G401.6 (cell line): ENCODE results near the gene MEA1.

Experiments
- FAIRE-seq: peaks from 2 replicates; lab custom pipeline; 2012; peaks lifted over from hg19 to GRCh38; lab: Jason Lieb, UNC

MEA1 gene

DNA sequence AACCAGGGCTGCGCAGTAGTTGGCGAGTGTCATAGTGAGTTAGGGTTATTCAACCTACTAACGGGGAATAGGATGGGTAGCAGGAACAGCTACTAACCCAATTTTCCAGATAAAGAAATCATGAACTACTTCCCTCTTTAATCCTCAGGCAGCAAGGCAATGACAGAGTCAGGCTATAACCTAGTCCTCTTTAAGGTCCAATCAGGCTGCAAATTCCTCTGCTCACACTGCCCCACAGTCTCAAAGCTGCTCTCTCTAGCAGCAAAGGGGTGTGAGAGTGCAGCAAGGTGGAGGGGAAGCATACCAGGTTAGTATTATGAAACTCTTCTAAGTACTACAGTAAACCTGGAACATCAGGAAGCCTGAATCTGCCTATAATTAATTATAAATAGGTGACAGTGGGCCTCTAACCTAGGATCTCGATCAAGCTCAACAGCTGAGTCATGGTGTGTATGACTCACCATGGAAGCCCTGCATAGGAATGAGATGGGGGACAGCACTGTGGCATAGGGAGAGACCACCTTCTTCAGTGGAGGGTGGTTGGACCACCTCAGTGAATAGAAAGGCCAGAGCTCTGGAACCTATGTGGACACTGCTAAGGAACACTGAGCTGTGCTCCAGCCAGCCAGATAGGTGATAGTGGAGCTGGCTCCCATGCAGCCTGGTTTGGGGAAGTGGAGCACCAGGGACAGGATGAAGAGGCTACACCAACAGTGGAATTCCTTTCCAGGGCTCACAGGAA is 42.7 kb downstream of the MEA1 start:
- no peak for FAIRE-seq

DNA sequence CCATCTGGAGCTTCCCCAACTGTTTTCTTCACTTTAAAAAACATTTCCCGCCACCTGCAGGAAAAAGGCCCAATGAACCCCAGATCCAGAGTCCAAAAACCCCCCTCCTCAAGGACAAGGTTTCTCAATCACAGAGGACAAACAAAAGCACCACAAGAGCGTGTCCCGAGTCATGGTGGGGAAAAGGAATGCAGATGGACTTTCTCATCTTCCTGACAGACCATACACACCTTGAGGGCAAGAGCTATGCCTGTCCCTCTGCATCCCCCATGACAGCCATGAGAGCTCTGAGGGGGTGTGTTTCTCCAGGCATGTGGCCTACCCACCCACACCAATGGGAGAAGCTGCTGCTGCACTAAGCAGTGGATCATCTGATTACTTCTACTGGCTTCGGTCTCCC is 43.8 kb downstream of the MEA1 start:
- FAIRE-seq, result no peak

DNA sequence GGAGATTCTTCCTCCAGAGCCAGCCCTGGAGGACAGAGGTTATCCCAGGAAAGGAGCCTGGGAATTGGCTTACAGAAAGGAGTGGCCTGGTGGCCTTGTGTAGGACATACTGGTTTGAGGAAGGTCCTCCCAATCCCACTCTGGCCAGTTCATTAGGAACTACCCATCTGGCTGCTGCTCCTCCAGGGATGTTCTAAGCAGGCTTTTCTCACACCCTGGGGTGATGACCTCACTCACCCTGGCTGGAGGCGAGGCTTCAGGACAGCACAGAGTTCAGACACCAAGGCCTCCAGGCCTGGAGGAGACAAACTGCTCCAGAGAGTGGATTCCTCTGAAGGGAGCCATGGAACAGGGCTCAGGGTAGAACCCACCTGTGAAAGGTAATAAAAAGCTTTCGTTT is 44.3 kb downstream of the MEA1 start:
- FAIRE-seq, result no peak

DNA sequence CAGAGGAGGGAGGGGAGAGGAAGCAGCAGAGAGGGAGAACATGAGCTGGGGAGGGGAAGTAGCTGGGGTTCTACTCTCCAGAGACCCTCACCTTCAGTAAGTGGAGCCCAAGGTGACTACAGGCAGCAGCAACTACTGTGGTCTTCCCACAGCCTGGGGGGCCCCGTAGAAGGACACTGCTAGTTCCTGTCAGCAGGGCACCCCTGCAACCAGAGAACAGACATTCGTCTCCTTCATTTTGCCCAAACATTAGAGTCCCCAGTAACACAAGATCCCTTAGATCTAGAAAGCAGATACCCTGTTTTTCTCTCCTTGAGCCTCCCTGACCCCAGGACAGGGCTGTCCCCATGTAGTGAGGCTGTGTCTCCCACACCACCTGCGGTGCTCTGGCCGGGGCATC is 45.0 kb downstream of the MEA1 start:
- no peak for FAIRE-seq

DNA sequence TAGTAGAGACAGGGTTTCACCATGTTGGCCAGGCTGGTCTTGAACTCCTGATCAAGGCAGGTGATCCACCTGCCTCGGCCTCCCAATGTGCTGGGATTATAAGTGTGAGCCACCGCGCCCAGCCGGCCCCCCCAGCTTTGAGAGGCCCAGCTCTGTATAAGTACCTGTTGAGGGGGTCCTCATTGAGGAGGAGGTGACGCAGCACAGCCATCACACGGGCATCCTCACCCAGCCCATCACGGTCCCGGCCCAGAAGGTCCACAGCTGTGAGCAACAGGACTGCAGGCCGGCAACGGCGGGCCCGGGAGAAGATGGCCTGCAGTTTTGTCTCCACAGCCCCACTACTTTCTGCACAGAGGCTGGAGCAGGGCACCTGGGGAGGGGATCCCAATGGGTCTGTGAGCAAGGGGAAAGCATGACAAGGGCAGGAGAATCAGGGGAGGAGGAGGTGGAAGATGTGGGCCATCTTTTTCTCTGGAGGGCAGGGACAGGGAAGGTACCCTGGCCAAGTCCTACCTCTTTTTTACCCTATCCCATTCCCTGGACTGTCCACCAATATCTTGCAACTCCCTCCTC is 45.5 kb downstream of the MEA1 start:
- no peak for FAIRE-seq

DNA sequence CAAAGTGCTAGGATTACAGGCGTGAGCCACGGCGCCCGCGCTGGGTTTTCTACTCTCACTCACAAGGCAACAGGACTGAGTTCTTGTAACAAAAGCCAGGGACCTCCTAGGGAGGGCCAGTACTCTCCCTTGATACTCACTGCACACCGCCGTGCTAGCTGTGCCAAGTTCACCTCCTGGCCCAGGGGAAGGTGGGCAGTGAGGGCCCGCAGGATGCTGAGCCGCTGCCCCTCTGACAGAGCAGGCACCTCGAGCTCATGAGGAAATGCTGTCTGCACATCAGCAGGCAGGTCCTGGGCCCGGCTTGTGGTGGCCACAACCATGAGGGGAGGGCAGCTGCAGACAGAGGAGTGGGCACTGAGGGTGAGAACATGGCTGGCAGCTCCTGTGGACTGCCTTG is 46.5 kb downstream of the MEA1 start:
- no peak for FAIRE-seq

DNA sequence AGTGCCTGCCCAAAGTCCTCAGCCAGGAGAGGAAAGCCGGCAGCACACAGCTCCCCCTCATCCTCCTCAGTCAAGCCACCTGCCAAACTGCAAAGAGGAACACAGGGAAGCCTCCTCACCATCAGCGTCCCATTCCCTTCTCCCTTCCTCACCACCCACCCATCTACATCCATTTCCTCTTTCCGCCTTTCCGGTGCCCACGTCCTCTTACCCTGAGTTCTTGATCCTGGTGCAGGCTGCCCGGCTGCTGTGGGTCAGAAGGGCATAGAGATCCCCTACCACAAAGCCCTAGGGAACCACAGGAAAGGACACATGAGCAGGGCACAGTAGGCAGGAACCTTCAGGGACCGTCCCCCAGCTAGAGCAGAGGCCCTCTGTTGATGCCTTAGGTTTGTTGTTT is 47.2 kb downstream of the MEA1 start:
- no peak for FAIRE-seq

DNA sequence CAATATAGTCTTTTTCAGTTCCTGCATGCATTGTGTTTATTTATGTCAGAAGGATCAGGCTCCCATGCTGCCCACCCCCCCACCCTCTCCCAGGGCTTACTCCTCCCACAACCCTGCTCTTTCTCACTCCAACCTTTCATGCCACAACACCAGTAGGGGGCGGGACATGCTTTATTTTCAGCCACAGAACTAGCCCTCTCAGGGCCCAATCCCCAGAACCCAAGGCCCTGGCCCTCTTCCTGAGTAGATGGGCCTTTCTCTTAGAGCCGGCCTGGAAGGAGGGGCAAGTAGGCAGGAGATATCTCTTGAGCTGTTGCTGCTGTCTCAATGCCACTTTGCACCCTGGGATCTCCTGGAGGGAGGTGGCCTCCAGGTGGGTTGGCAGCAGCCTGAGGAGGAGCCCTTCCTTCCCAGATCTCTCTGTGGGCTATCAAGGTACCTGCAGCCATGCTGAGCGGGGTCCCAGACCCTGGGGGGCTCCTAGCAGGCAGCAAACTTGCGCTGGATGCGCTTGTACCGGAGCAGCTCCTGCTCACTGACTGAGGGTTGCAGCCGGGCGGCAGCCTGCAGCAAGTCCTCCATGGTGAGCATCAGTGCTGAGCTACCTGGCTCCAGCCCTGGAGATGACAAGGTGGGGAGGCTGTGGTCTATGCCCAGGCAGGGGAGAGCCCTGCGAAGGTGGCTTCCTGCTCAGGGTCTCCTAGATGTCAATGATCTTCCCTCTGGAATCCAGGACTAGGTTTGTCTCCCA is 49.7 kb downstream of the MEA1 start:
- FAIRE-seq, result peak; percentile 46

DNA sequence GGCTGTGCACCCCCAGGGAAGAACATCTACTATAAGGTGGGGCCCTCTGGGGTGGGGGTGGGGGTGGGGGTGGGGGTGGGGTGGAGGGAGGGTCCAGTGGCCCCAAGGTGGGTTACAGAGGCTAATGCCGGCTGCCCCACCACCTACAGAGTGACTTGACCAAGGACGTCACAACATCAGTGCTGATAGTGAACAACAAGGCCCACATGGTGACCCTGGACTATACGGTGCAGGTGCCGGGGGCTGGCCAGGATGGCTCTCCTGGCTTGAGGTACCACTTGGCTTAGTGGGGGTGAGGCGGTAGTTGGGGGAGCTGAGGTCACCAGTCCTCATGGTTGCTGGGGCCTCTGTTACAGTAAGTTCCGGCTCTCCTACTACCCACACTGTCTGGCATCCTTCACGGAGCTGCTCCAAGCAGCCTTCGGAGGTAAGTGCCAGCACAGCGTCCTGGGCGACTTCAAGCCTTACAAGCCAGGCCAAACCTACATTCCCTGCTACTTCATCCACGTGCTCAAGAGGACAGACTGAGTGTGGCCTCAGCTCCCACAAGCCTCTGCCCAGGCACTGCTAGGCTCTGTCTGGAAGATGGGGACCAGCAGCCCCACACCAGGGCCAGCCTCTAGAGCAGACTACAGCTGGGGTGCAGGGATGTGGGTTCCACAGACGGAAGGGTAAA is 50.4 kb downstream of the MEA1 start:
- no peak for FAIRE-seq

DNA sequence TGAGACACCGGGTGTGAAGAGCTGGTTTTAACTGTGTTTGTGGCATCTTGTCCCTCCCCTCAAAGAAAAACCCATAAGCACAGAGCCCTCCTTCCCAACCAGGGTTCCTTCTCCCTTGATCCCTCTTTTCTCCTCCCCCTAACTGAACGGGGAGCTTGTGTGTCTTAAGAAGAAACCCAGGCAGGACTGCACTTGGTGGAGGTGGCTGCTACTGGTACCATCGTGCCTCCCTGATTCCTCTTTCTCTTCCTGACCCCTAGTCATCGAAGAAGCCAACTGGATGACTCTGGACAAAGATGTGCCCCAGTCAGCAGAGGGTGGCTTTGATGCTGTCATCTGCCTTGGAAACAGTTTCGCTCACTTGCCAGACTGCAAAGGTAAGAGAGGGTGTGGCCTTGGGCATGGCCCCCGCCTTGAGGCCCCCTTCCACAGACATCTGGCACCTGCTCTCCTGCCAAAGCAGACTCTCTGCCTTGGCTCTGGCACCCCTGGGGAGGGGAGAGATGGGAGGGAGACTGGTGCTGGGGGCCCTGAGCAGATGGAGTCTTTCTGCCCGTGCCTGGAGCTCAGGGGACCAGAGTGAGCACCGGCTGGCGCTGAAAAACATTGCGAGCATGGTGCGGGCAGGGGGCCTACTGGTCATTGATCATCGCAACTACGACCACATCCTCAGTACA is 51.1 kb downstream of the MEA1 start:
- FAIRE-seq, result no peak

DNA sequence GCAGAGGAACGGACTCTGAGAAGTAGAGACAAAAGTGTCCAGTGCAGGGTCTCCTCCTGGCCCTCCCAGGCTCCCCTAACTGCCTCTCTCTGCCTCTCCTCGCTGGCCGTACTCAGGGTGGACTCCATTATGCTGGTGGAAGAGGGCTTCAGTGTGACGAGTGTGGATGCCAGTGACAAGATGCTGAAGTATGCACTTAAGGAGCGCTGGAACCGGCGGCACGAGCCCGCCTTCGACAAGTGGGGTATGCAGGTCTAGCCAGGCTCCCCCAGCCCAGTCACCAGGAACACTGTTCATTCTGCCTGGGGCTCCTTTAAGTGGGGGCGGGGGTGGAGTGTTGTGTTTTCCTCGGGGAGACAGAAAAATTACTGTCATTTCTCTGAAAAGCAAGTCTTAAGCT is 51.6 kb downstream of the MEA1 start:
- no peak for FAIRE-seq
